Measurements from ENCODE around the gene MED13L.
"Not testable (repeated sequence)": the region's sequence is repeated elsewhere in the genome, so short reads cannot be mapped to it uniquely, and the experiment has no call there.

The MED13L gene

GRCh38 chr12:116244474-116245090 lies 32.9 kb downstream of the MED13L start:
- Mint-ChIP-seq H3K9me3 (peaks cover 23% of the 10 kb centered on the region), H3K4me1 (peaks cover 47% of the 10 kb centered on the region), H3K27ac (peak overlapping the region; percentile 65), H3K27me3 (ENCODE audit: low read depth, poor library complexity) (peaks cover under 1% of the 10 kb centered on the region), H3K36me3 (ENCODE audit: low read depth) (peaks cover 31% of the 10 kb centered on the region), H3K4me3 (no peak overlapping the region)
- TF ChIP-seq, protein P1, sequence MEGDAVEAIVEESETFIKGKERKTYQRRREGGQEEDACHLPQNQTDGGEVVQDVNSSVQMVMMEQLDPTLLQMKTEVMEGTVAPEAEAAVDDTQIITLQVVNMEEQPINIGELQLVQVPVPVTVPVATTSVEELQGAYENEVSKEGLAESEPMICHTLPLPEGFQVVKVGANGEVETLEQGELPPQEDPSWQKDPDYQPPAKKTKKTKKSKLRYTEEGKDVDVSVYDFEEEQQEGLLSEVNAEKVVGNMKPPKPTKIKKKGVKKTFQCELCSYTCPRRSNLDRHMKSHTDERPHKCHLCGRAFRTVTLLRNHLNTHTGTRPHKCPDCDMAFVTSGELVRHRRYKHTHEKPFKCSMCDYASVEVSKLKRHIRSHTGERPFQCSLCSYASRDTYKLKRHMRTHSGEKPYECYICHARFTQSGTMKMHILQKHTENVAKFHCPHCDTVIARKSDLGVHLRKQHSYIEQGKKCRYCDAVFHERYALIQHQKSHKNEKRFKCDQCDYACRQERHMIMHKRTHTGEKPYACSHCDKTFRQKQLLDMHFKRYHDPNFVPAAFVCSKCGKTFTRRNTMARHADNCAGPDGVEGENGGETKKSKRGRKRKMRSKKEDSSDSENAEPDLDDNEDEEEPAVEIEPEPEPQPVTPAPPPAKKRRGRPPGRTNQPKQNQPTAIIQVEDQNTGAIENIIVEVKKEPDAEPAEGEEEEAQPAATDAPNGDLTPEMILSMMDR (IDR thresholded peaks at IDR 0.05) = no peak
- no peak for DNase-seq

- DNase-seq = no peak
- H3K36me3 Mint-ChIP-seq (ENCODE audit: low read depth) = peaks cover 27% of the 10 kb centered on the region
- peaks cover 47% of the 10 kb centered on the region for H3K4me1 Mint-ChIP-seq
- H3K27ac Mint-ChIP-seq = peak overlapping the region; percentile 65
- H3K27me3 Mint-ChIP-seq (ENCODE audit: low read depth, poor library complexity) = no peaks in the 10 kb centered on the region
- peaks cover 17% of the 10 kb centered on the region for H3K9me3 Mint-ChIP-seq
- no peak overlapping the region for H3K4me3 Mint-ChIP-seq
- TF ChIP-seq, protein P1 (IDR thresholded peaks at IDR 0.05) = no peak
These were observed 33.5 kb downstream of the MED13L start for GRCh38 chr12:116244001-116244400.

- Mint-ChIP-seq H3K9me3 (peaks cover 12% of the 10 kb centered on the region), H3K27me3 (ENCODE audit: low read depth, poor library complexity) (no peaks in the 10 kb centered on the region), H3K36me3 (ENCODE audit: low read depth) (peaks cover 23% of the 10 kb centered on the region), H3K4me3 (no peak overlapping the region), H3K27ac (no peak overlapping the region), H3K4me1 (peaks cover 49% of the 10 kb centered on the region)
- TF ChIP-seq, protein P1 (IDR thresholded peaks at IDR 0.05) = no peak
- no peak for DNase-seq
These were observed 34.8 kb downstream of the MED13L start for GRCh38 chr12:116242740-116243139.

DNA sequence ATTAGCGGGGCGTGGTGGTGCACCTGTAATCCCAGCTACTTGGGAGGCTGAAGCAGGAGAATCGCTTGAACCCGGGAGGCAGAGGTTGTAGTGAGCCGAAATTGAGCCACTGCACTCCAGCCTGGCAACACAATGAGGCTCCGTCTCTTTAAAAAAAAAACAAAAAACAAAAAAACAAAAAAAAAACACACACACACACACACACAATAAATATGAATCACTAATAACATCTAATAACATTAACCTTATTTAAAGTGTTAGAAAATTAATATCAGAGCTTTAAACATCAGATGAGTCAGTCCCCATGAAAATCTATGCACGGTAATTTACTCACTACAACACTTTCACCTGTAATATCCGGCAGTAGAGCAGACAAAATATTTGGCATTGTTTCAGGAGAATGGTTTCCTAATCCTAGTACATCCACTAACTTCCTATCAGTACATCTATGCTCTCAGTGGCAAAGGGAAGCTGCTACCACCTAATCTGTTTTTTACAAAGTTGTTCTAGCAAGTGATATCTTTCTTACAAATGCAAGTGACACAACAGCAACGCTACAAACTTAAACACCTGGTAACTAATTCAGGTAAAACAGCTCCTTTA lies 36.2 kb downstream of the MED13L start:
- no peak overlapping the region for H3K27ac Mint-ChIP-seq
- DNase-seq = no peak
- no peak overlapping the region for H3K4me3 Mint-ChIP-seq
- TF ChIP-seq, protein P1 (IDR thresholded peaks at IDR 0.05) = no peak
- no peaks in the 10 kb centered on the region for H3K27me3 Mint-ChIP-seq (ENCODE audit: low read depth, poor library complexity)
- peaks cover 23% of the 10 kb centered on the region for H3K36me3 Mint-ChIP-seq (ENCODE audit: low read depth)
- peaks cover 55% of the 10 kb centered on the region for H3K4me1 Mint-ChIP-seq
- H3K9me3 Mint-ChIP-seq = peaks cover 12% of the 10 kb centered on the region

- H3K4me3 Mint-ChIP-seq; DNase-seq; H3K27me3 Mint-ChIP-seq (ENCODE audit: low read depth, poor library complexity): not testable (repeated sequence)
- Mint-ChIP-seq H3K36me3 (ENCODE audit: low read depth) (peaks cover 29% of the 10 kb centered on the region), H3K4me1 (peaks cover 37% of the 10 kb centered on the region), H3K9me3 (peaks cover 12% of the 10 kb centered on the region), H3K27ac (peak overlapping the region; percentile 89)
These were observed 38.8 kb downstream of the MED13L start for GRCh38 chr12:116238570-116239119.

- H3K36me3 Mint-ChIP-seq (ENCODE audit: low read depth) = peaks cover 33% of the 10 kb centered on the region
These were observed 39.3 kb downstream of the MED13L start for GRCh38 chr12:116238149-116238548.

More at GRCh38 chr12:116238149-116238548, 39.3 kb downstream of the MED13L start:
- no peak overlapping the region for H3K4me3 Mint-ChIP-seq
- TF ChIP-seq, protein P1 (IDR thresholded peaks at IDR 0.05) = no peak
- H3K27ac Mint-ChIP-seq = peak overlapping the region; percentile 71
- peaks cover 12% of the 10 kb centered on the region for H3K9me3 Mint-ChIP-seq
- no peaks in the 10 kb centered on the region for H3K27me3 Mint-ChIP-seq (ENCODE audit: low read depth, poor library complexity)
- DNase-seq = no peak
- peaks cover 38% of the 10 kb centered on the region for H3K4me1 Mint-ChIP-seq

Data from nephron progenitor cell (in vitro differentiated cells).